Fibroblast of pulmonary artery (primary cell): Measurements from ENCODE around the gene SDC1.

Source experiments
- DNase-seq: peaks from one replicate; pipeline ENCODE4 v3.0.0-alpha.2; 2010; ENCODE audit warnings: low read depth
- H3K4me3 ChIP-seq: replicated peaks from 2 replicates; pipeline ENCODE4 v1.5.1; 2011; ENCODE audit warnings: low read depth, mild to moderate bottlenecking, control low read depth, low read length, moderate library complexity
- TF ChIP-seq, protein P1 (sequence below): IDR thresholded peaks from 2 replicates; pipeline ENCODE4 v1.5.1; 2011; ENCODE audit warnings: mild to moderate bottlenecking, control low read depth, low read length, inconsistent platforms; ENCODE audit errors: missing control alignments

The SDC1 gene

DNA sequence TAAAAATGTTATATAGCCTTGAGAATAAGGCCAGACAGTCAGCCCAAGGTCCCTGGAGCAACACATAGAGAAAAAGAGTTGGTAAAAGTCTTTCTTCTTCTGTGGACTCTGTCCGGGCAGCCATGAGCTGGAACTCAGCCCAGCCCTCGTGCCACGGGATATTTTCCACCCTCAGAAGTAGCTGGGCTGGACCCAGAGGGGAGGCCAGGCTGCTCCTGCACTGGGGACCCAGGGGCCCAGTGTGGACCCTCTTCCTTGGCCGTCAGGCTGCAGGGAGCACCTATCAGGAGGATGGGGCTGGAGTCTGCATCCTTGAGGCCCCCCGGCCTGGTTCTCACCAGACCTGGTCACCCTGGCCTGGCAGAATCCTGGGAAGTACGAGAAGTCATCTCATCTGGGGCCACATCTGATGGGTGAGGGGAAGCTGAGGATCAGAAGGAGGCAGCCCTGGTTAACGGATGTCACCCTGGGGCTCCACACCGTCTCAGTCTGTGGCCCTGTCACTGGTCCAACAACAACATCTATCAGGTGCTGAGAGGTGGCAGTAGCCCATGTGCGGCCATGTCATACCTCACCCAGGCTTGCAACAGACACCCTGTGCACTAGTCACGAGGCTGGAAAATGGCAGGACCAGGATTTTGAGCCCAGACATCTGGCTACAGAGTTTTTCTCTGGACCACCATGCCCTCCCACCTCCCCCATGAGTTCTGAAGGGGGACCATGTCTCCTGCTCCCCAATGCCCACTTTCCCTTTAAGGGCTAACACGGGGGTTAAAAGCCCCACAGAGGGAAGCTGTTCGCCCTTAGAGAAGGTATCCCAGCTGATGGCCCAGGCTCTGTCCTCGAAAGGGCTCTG, 33.0 kb downstream of the SDC1 start:
- H3K4me3 ChIP-seq = no peak overlapping the region
- no peak for DNase-seq
- TF ChIP-seq, protein P1, sequence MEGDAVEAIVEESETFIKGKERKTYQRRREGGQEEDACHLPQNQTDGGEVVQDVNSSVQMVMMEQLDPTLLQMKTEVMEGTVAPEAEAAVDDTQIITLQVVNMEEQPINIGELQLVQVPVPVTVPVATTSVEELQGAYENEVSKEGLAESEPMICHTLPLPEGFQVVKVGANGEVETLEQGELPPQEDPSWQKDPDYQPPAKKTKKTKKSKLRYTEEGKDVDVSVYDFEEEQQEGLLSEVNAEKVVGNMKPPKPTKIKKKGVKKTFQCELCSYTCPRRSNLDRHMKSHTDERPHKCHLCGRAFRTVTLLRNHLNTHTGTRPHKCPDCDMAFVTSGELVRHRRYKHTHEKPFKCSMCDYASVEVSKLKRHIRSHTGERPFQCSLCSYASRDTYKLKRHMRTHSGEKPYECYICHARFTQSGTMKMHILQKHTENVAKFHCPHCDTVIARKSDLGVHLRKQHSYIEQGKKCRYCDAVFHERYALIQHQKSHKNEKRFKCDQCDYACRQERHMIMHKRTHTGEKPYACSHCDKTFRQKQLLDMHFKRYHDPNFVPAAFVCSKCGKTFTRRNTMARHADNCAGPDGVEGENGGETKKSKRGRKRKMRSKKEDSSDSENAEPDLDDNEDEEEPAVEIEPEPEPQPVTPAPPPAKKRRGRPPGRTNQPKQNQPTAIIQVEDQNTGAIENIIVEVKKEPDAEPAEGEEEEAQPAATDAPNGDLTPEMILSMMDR = no peak

DNA sequence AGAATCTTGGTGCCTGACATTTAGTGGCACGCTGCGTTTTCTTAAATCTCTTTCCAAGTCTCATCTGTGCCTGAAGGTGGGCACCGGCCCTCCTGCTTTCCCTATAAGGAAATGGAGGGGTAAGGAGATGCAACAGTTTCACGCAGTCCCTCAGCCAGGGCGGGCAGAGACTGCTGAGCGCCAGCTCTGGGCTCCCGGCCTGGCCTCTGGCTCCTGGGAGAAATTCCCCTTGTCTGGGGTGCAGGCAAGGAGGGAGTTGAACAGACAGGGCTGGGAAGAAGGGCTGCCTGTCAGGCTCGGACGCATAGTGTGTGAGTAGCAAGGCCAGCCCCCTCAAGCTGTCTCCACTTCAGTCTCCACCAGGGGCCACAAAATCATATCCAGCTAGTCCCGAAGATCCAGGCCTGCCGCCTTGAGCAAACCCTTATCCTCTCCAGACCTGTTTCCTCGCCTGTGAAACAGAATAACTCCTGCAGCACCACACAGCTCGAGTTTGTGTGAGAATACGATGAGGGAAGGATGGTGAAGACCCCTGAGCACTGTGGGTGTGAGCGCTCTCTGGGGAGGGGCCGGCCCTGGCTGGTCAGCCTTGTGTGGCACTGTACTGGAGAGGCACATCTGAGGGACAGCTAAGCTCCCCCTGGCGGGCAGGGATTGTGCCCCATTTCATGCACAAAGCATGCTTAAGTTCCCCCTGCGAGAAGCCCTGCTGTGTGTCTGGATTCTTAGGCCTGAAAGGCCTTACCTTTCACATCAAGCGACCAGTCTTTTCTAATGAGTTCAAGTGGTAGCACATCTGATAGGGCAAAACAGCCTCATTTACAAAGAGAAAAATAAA, 33.8 kb downstream of the SDC1 start:
- TF ChIP-seq, protein P1 = peak; percentile 35
- peak; percentile 42 for DNase-seq
- H3K4me3 ChIP-seq = no peak overlapping the region

DNA sequence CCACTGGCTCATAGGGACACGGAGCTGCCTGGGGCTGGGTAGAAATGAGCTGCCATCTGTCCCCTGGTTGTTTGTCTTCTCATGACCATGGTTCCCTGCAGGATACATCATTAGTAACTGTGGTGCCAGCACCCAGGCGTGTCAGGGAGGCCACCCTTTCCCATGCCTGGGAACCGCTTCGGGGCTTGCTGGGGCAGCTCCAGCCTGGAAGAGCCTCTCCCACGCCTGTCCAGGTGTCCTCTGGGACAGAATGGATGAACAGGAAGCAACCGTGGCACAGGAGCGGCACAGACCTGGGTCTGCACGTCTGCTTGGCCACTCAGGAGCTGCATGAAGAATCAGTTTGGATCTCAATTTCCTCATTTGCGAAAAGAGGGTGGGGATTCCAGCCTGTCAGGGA, 34.8 kb downstream of the SDC1 start:
- TF ChIP-seq, protein P1 = no peak
- no peak for DNase-seq
- no peak overlapping the region for H3K4me3 ChIP-seq

DNA sequence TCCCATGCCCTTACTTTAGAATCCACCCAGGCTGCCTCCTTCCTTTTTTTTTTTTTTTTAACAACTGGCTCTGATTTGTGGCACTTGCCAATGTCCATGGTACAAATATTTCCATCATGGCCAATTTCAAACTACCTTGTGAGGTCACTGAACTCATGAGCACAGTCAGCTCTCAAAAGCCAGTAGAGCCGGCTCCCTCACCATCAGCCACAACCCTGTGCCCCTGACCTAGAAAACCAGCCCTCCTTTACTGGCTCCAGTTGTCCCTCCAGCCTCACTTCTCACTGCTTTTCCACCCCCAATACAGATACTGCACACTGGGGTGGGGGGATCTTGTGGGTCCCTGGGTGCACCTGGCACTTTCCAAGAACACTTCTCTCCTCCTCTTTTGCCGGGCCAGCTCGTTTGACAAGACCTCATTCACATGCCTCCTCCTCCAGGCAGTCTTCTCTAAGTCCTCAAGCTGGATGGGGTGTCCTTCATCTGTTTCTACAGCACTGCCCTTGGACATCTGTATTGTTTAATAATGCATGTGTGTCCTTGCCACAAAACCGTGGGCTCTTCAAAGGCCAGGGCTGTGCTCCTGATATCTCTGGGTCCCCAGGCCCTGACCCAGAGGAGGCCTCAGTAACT, 35.5 kb downstream of the SDC1 start:
- TF ChIP-seq, protein P1 = no peak
- no peak for DNase-seq
- H3K4me3 ChIP-seq = no peak overlapping the region

DNA sequence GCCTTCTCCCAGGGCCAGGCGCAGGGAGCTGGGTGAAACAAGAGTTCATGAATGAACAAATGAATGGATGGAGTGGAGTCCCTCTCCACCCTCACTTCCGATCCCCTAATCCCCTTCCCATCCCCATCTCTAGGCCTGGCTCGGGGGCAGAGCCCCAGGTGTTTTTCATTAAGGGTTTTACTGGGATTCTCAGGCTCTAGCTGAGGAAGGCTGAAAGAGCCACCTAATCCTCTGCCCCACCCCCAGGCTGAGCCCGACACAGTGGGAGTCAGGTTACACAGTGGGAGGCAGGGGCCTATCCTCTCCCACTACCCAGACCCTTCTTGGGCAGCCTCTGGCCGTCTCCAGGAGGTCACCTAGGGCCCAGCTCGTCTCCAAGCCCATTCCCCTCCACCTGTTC, 36.1 kb downstream of the SDC1 start:
- TF ChIP-seq, protein P1 = no peak
- H3K4me3 ChIP-seq = no peak overlapping the region
- no peak for DNase-seq

DNA sequence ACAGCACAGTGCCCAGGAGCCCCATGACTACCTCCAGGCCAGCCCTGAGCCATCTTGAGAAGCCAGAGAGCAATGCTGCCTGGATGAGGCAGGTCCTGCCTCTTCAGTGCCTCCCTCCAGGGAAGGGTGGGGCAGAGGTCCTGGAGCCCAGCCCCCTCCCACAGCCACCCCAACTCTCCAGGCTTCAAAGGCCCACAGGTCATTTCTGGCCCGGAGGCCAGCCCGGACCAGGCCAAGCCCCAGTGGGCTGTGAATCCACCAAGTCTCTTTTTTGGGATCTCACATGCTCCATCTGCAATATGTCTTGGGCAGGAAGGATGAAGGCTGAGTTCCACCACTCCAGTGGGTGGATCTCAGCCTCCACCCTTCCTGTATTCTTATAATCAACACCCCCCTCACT, 36.7 kb downstream of the SDC1 start:
- DNase-seq = no peak
- H3K4me3 ChIP-seq = no peak overlapping the region
- TF ChIP-seq, protein P1 = no peak
